Testis (tissue), 2 donors: ENCODE results near the gene TMEM141.

Experiments
- POLR2A ChIP-seq: fragments of 450-650 bp; IDR thresholded peaks from one replicate; pipeline ENCODE4 v1.6.1; 2017; ENCODE audit warnings: antibody characterized with exemption, mild to moderate bottlenecking, moderate library complexity
- TF ChIP-seq, protein P1 (sequence below), 3 experiments: fragments of 450-650 bp in 2 of 3; fragments of 200-600 bp in 1 of 3; sonication (generic) in 1 of 3; IDR thresholded peaks; one replicate each; pipeline ENCODE4 v1.5.1; 2016 to 2019; ENCODE audit warnings: antibody characterized with exemption in 3 of 3, mild to moderate bottlenecking in 2 of 3, moderate library complexity in 1 of 3

DNA sequence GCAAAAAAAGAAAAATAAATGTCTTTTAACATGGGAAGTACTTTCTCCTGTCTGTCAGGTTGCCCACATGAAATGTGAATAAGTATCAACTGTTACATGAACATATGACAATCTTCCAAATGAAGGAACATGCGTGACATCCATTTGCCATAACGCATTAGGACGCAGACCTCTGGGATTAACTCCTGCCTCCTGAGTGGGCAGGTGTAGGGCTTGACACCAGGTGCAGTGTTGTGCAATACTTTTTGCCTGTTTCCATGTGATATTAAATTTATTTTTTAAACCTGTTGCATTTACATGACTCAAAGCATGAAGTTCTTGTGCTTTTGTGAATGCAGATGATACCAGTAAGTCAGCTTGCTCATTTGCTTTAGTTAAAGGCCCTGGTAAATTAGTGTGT is 8.7 kb upstream of the TMEM141 start:
- TF ChIP-seq, protein P1, sequence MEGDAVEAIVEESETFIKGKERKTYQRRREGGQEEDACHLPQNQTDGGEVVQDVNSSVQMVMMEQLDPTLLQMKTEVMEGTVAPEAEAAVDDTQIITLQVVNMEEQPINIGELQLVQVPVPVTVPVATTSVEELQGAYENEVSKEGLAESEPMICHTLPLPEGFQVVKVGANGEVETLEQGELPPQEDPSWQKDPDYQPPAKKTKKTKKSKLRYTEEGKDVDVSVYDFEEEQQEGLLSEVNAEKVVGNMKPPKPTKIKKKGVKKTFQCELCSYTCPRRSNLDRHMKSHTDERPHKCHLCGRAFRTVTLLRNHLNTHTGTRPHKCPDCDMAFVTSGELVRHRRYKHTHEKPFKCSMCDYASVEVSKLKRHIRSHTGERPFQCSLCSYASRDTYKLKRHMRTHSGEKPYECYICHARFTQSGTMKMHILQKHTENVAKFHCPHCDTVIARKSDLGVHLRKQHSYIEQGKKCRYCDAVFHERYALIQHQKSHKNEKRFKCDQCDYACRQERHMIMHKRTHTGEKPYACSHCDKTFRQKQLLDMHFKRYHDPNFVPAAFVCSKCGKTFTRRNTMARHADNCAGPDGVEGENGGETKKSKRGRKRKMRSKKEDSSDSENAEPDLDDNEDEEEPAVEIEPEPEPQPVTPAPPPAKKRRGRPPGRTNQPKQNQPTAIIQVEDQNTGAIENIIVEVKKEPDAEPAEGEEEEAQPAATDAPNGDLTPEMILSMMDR (IDR thresholded peaks at IDR 0.05), result no peak
- TF ChIP-seq POLR2A, result no peak
